Inflammatory macrophage (primary cell): ENCODE data around the gene LRRC47.

ENCODE experiments used
- DNase-seq, 2 donors: peaks; one replicate each; pipeline ENCODE4 v3.0.0-alpha.2; 2020 to 2022

Gene LRRC47

GRCh38 chr1:3785456-3786157, 10.7 kb downstream of the LRRC47 start:
- no peak for DNase-seq

GRCh38 chr1:3785045-3785444, 11.3 kb downstream of the LRRC47 start:
- no peak for DNase-seq

- DNase-seq: no peak
Measured at GRCh38 chr1:3783651-3784474, 12.4 kb downstream of the LRRC47 start.

- DNase-seq: no peak
Measured at GRCh38 chr1:3780901-3781300, 15.4 kb downstream of the LRRC47 start.

GRCh38 chr1:3779912-3780416, 16.3 kb downstream of the LRRC47 start:
- DNase-seq: no peak

GRCh38 chr1:3779265-3779911, 16.9 kb downstream of the LRRC47 start:
- no peak for DNase-seq

GRCh38 chr1:3778590-3779264, 17.6 kb downstream of the LRRC47 start:
- peak; percentile 34 to 74 for DNase-seq

- DNase-seq: no peak
Measured at GRCh38 chr1:3777647-3778589, 18.4 kb downstream of the LRRC47 start.

GRCh38 chr1:3777078-3777547, 19.2 kb downstream of the LRRC47 start:
- no peak for DNase-seq

- no peak for DNase-seq
Measured at GRCh38 chr1:3776231-3776961, 19.9 kb downstream of the LRRC47 start.

GRCh38 chr1:3775490-3776230, 20.6 kb downstream of the LRRC47 start:
- peak; percentile 66 to 82 for DNase-seq

GRCh38 chr1:3774946-3775489, 21.3 kb downstream of the LRRC47 start:
- DNase-seq: peak in 1 of 2 donors; percentile 12

- DNase-seq: no peak
Measured at GRCh38 chr1:3774276-3774945, 21.9 kb downstream of the LRRC47 start.

GRCh38 chr1:3773572-3774275, 22.6 kb downstream of the LRRC47 start:
- no peak for DNase-seq

- DNase-seq: no peak
Measured at GRCh38 chr1:3772715-3773571, 23.4 kb downstream of the LRRC47 start, which contains the start of gene SMIM1. SMIM1 (plus strand) TSS chr1:3772749; CDS start chr1:3775374, 2,625 bp downstream.

- peak; percentile 39 to 51 for DNase-seq
Measured at GRCh38 chr1:3772027-3772714, 24.1 kb downstream of the LRRC47 start.
